Rectal smooth muscle tissue (tissue), 1 donor: ENCODE results near the gene BCL6.
A peak's percentile ranks its signal among the peaks of the same experiment; 100 is the strongest.

ENCODE experiments used
- H3K27ac ChIP-seq: one replicate; pipeline ENCODE4 v1.7.0; 2013; ENCODE audit warnings: low read depth, low read length, inconsistent platforms
- H3K27me3 ChIP-seq: one replicate; pipeline ENCODE4 v1.7.0; 2013; ENCODE audit warnings: low read length; ENCODE audit not compliant: control insufficient read depth, insufficient read depth
- H3K36me3 ChIP-seq: one replicate; pipeline ENCODE4 v1.7.0; 2013; ENCODE audit warnings: low read length; ENCODE audit not compliant: control insufficient read depth, insufficient read depth
- H3K4me1 ChIP-seq: one replicate; pipeline ENCODE4 v1.7.0; 2013; ENCODE audit warnings: low read length; ENCODE audit not compliant: control insufficient read depth, insufficient read depth
- H3K4me3 ChIP-seq: one replicate; pipeline ENCODE4 v1.7.0; 2013; ENCODE audit warnings: low read length
- H3K9ac ChIP-seq: one replicate; pipeline ENCODE4 v1.7.0; 2013; ENCODE audit warnings: low read length

BCL6 gene

GRCh38 chr3:187750513-187751123 is 5.3 kb upstream of the BCL6 start:
- H3K27ac ChIP-seq: no peak overlapping the region
- H3K36me3 ChIP-seq: no peaks in the 10 kb centered on the region
- H3K9ac ChIP-seq: no peak overlapping the region
- H3K27me3 ChIP-seq: no peaks in the 10 kb centered on the region
- peaks cover 12% of the 10 kb centered on the region for H3K4me1 ChIP-seq
- peak overlapping the region; percentile 49 for H3K4me3 ChIP-seq

GRCh38 chr3:187750006-187750512 is 4.8 kb upstream of the BCL6 start:
- H3K27me3 ChIP-seq: no peaks in the 10 kb centered on the region
- peak overlapping the region; percentile 27 for H3K27ac ChIP-seq
- H3K9ac ChIP-seq: peak overlapping the region; percentile 12
- peak overlapping the region; percentile 49 for H3K4me3 ChIP-seq
- H3K4me1 ChIP-seq: peaks cover 12% of the 10 kb centered on the region
- no peaks in the 10 kb centered on the region for H3K36me3 ChIP-seq

- H3K4me3 ChIP-seq: no peak overlapping the region
- H3K9ac ChIP-seq: no peak overlapping the region
- no peaks in the 10 kb centered on the region for H3K27me3 ChIP-seq
- no peaks in the 10 kb centered on the region for H3K36me3 ChIP-seq
- H3K4me1 ChIP-seq: peaks cover 12% of the 10 kb centered on the region
- H3K27ac ChIP-seq: no peak overlapping the region
Measured at GRCh38 chr3:187748050-187748481, 2.8 kb upstream of the BCL6 start.

GRCh38 chr3:187747506-187747905 is 2.2 kb upstream of the BCL6 start:
- H3K4me1 ChIP-seq: peaks cover 15% of the 10 kb centered on the region
- no peaks in the 10 kb centered on the region for H3K27me3 ChIP-seq
- no peak overlapping the region for H3K4me3 ChIP-seq
- no peak overlapping the region for H3K27ac ChIP-seq
- no peaks in the 10 kb centered on the region for H3K36me3 ChIP-seq
- no peak overlapping the region for H3K9ac ChIP-seq

GRCh38 chr3:187746442-187747281 is 1.4 kb upstream of the BCL6 start:
- Histone ChIP-seq H3K27ac (peak overlapping the region; percentile 96), H3K4me3 (peak overlapping the region; percentile 93), H3K9ac (peak overlapping the region; percentile 26), H3K36me3 (no peaks in the 10 kb centered on the region), H3K27me3 (no peaks in the 10 kb centered on the region), H3K4me1 (peaks cover 20% of the 10 kb centered on the region)

- Histone ChIP-seq H3K27me3 (no peaks in the 10 kb centered on the region), H3K4me1 (peaks cover 20% of the 10 kb centered on the region), H3K4me3 (peak overlapping the region; percentile 93), H3K9ac (peak overlapping the region; percentile 26), H3K36me3 (no peaks in the 10 kb centered on the region), H3K27ac (peak overlapping the region; percentile 96)
Measured at GRCh38 chr3:187746059-187746441, 782 bp upstream of the BCL6 start.

- H3K4me3 ChIP-seq: peak overlapping the region; percentile 93
- H3K27ac ChIP-seq: peak overlapping the region; percentile 96
- no peaks in the 10 kb centered on the region for H3K36me3 ChIP-seq
- H3K4me1 ChIP-seq: peaks cover 25% of the 10 kb centered on the region
- no peaks in the 10 kb centered on the region for H3K27me3 ChIP-seq
- H3K9ac ChIP-seq: peak overlapping the region; percentile 87
Measured at GRCh38 chr3:187744169-187745151, 808 bp downstream of the BCL6 start.

GRCh38 chr3:187743195-187744141 is 1.8 kb downstream of the BCL6 start:
- Histone ChIP-seq H3K27me3 (no peaks in the 10 kb centered on the region), H3K4me3 (peak overlapping the region; percentile 93), H3K9ac (peak overlapping the region; percentile 87), H3K4me1 (peaks cover 25% of the 10 kb centered on the region), H3K27ac (peak overlapping the region; percentile 96), H3K36me3 (no peaks in the 10 kb centered on the region)

GRCh38 chr3:187742351-187743171 is 2.7 kb downstream of the BCL6 start:
- Histone ChIP-seq H3K27ac (peak overlapping the region; percentile 96), H3K27me3 (no peaks in the 10 kb centered on the region), H3K4me3 (peak overlapping the region; percentile 93), H3K36me3 (no peaks in the 10 kb centered on the region), H3K4me1 (peaks cover 21% of the 10 kb centered on the region), H3K9ac (peak overlapping the region; percentile 24)

GRCh38 chr3:187741403-187742350 is 3.6 kb downstream of the BCL6 start:
- H3K4me3 ChIP-seq: peak overlapping the region; percentile 92
- peaks cover 24% of the 10 kb centered on the region for H3K4me1 ChIP-seq
- peak overlapping the region; percentile 93 for H3K9ac ChIP-seq
- H3K27me3 ChIP-seq: no peaks in the 10 kb centered on the region
- H3K36me3 ChIP-seq: no peaks in the 10 kb centered on the region
- peak overlapping the region; percentile 99 for H3K27ac ChIP-seq
